ENCODE results near the gene HCN3.

The HCN3 gene

DNA sequence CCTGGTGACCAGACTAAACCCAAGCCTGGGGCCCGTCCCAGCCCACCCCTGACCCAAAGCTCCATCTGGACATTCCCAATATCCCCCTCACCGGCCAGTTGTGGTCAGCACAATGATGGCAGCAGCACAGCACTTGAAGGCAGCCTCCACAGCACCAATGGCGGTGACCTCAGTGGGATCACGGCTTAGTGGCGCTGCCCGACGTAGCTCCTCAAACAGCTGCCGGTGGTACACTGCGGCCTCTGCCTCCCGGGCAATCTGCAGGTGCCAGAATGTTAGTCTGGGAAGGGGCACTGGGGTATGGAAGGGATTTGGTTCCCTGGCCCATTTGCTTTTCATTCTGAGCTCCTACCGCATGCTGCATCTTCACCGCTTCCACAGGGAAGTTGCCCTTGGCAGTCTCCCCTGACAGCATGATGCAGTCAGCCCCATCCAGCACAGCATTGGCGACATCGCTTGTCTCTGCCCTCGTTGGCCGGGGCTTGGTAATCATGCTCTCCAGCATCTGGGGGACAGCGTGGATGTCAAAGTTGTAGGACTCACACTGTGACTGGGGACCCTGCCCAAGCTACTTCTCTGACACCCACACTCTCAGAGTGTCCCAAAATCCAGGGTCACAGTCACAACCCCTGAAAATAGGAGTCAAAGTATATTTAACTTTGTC, 16.0 kb downstream of the HCN3 start:
- ChIA-PET POLR2A (no interaction called here), CTCF (interaction anchor here (0.7 to 4.0 kb wide), 6 partner anchors 12 to 43 kb away, joined by 3 to 16 read pairs (median 4); partner anchors contain the start of gene HCN3)
- TF ChIP-seq, protein P1, sequence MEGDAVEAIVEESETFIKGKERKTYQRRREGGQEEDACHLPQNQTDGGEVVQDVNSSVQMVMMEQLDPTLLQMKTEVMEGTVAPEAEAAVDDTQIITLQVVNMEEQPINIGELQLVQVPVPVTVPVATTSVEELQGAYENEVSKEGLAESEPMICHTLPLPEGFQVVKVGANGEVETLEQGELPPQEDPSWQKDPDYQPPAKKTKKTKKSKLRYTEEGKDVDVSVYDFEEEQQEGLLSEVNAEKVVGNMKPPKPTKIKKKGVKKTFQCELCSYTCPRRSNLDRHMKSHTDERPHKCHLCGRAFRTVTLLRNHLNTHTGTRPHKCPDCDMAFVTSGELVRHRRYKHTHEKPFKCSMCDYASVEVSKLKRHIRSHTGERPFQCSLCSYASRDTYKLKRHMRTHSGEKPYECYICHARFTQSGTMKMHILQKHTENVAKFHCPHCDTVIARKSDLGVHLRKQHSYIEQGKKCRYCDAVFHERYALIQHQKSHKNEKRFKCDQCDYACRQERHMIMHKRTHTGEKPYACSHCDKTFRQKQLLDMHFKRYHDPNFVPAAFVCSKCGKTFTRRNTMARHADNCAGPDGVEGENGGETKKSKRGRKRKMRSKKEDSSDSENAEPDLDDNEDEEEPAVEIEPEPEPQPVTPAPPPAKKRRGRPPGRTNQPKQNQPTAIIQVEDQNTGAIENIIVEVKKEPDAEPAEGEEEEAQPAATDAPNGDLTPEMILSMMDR (IDR thresholded peaks at IDR 0.05; ENCODE audit: control extremely low read depth, extremely low read depth, low read depth, missing control alignments) = no peak
- DNase-seq (ENCODE audit: extremely low spot score) = no peak

DNA sequence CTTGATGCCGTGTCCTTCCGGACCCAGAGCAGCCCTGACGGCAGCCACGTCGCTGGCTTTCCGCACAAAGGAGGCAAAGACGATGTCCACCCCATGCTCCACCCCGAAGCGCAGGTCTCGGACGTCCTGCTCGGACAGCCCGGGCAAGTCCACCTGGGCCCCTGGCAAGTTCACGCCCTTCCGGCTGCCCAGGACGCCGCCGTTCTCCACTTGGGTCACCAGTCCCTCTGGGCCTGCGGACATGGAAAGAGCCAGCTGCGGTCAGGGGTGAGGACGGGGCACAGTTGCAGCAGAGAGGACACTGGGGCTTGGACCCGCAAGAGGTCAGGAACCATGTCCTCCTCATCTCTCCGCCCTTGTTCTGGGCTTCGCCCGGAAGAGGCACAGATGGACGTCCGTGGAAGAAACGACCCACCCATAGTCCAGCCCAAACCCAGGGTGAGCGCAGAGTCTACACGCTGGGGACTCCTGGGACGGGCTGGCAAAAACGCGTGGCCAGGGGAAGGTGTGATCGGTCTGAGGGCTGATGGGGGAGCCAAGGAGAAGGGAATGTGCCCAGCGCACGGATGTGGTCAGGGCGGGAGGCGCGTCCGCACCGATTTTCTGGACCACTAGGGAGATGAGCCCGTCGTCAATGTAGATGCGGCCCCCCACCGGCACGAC, 17.4 kb downstream of the HCN3 start:
- DNase-seq (ENCODE audit: extremely low spot score) = no peak
- ChIA-PET POLR2A (interaction anchor here (0.6 kb wide), 1 partner anchor 739 kb away, joined by 5 read pairs; no protein-coding TSS in a partner anchor), CTCF (no interaction called here)
- TF ChIP-seq, protein P1 (IDR thresholded peaks at IDR 0.05; ENCODE audit: control extremely low read depth, extremely low read depth, low read depth, missing control alignments) = no peak

DNA sequence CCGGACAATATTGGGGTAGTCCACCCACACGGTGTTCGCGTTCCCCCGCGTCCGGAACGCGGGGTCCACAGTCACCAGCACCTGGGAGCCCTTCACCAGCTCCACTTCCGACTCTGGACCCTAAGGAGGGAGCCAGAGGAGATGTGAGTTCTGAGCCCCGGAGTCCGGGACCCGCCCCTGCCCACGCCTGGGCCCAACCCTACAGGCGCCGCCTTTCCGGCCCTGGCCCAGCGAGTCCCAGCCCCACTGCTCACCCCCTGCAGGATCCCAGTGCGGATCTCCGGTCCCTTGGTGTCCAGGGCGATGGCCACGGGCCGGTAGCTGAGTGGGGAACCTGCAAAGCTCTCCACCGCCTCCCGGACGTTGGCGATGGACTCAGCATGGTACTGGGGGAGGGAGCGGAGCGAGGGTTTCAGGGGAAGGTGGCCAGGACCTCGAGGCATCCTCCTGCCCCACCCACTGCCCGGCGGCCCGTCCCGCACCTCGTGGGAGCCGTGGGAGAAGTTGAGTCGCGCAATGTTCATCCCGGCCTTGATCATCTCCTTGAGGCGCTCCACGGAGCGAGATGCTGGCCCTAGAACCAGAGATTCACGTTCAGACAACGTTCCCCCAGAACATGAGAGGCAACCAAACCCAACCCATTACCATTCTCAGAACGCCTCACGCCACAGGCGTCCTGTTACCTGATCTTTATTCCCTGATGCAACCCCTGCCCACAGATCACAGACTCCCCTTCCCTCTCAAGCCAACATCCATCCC, 18.1 kb downstream of the HCN3 start:
- DNase-seq (ENCODE audit: extremely low spot score) = no peak
- CTCF ChIA-PET = no interaction called here
- TF ChIP-seq, protein P1 (IDR thresholded peaks at IDR 0.05; ENCODE audit: control extremely low read depth, extremely low read depth, low read depth, missing control alignments) = no peak
- POLR2A ChIA-PET = interaction anchor here (0.6 kb wide), 1 partner anchor 739 kb away, joined by 5 read pairs; no protein-coding TSS in a partner anchor

DNA sequence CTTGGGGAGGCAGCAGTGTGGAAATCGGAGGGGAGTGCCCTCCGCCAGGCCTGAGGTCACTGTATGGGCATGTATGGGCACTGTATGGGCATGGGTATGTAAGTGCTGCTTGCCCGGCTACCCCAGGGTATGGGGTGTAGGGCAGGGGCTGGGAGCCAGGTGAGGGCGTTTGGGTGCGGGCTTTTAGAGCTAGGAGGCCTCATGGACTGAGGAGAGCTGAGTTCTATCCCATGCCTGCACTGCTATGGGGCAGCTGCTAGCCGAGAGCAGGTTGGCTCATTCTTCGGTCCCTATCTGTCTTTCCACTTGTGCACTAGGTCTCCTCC, 18.6 kb downstream of the HCN3 start:
- CTCF ChIA-PET = no interaction called here
- POLR2A ChIA-PET = no interaction called here
- TF ChIP-seq, protein P1 (IDR thresholded peaks at IDR 0.05; ENCODE audit: control extremely low read depth, extremely low read depth, low read depth, missing control alignments) = no peak
- DNase-seq (ENCODE audit: extremely low spot score) = no peak

DNA sequence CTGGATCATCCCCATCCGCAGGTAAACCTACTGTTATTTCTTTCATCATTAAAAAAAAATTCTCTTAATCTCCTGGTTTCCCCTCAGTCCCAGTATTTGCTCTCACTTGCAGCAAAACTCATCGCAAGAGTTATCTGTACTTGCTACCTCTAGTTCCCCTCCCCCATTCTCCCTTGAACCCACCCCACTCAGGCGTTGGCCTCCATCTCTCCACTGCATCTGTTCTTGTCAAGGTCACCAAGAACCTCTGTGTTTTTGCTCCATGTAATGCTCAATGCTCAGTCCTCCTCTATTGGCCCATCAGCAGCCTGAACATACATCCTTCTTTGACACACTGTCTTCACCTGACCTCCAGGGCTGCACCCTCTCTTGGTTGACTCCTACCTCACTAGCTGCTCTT, 19.4 kb downstream of the HCN3 start:
- TF ChIP-seq, protein P1 (IDR thresholded peaks at IDR 0.05; ENCODE audit: control extremely low read depth, extremely low read depth, low read depth, missing control alignments) = no peak
- POLR2A ChIA-PET = no interaction called here
- DNase-seq (ENCODE audit: extremely low spot score) = no peak
- CTCF ChIA-PET = interaction anchor here (1.3 kb wide), 1 partner anchor 25 kb away, joined by 3 read pairs; no protein-coding TSS in a partner anchor

DNA sequence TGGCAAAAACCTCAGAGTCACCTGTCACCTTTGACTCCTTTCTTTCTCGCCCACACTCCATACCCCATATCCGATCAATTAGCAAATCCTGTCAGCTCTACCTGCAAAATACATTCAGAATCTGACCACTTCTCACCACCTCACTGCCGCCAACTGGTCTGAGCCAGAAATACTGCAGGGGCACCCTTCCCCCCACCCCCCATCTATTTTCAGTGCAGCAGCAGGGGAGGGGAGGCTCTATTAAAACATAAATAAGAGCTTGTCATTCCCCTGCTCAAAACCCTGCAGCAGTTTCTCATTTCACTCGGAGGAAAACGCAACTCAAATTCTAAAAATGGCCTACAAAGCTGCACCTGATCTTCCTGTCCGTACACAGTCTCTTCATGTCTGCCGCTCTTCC, 20.1 kb downstream of the HCN3 start:
- TF ChIP-seq, protein P1 (IDR thresholded peaks at IDR 0.05; ENCODE audit: control extremely low read depth, extremely low read depth, low read depth, missing control alignments) = no peak
- no peak for DNase-seq (ENCODE audit: extremely low spot score)
- CTCF ChIA-PET = interaction anchor here (0.7 to 2.2 kb wide), 4 partner anchors 11 to 47 kb away, joined by 3 to 7 read pairs (median 4); partner anchors contain the start of gene FDPS
- POLR2A ChIA-PET = no interaction called here

Data from GM10248 (cell line).